ENCODE data around the gene KIF26B.

DNA sequence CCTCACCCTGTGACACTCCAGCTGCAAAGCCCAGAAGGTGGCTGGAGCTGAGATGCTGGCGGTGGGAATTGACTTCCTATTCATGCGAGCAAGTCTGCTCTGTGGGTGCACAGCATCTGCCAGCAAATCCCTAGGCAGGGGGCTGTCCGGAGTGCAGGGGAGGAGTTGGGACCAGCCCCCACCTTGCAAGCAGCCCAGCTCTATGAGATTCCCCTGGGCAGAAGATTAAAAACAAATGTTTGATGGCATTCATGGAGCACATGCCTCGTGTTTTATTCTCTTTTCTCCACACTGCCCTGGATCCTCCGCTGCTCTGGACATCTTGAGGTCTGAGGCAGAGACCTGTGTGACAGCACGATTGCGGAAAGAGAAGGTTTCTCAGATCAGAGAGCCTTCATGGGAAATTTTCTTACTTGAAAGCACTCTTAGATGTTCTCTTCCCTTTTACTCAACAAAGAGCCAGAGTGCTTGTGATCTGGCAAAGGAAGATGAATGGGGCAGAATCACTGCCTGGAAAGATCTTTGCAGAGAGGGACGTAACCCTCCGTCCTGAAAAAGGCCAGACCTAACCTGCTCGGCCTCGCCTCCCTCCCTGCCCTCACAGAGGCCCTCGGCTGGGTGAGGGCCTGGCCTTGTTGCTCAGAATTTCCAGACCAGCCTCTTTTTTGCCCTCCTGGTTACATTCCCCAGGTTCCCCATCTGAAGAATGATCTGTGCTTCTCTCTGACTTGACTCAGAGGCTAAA, 597.1 kb downstream of the KIF26B start:
- no peak for TF ChIP-seq YY1 (IDR thresholded peaks at IDR 0.05; ENCODE audit: insufficient read depth, insufficient read length)
- no peak for TF ChIP-seq SUZ12 (IDR thresholded peaks at IDR 0.05; ENCODE audit: extremely low read depth, insufficient read depth, insufficient read length)
- TF ChIP-seq ZNF274 (IDR thresholded peaks at IDR 0.05; ENCODE audit: low read depth, low read length) = no peak

Measured in NT2/D1 (cell line).